GM12878 (cell line): Measurements from ENCODE around the gene NSFL1C. TPM values are rescaled to one million over a fixed set of nuclear protein-coding genes. Genes with fewer than 3 reads are reported as not detected.

ENCODE experiments used
- ATAC-seq: fragments of 200-7000 bp; cut with Tn5 transposase; 3 replicates; pipeline ENCODE4 v1.9.1; 2020; ENCODE audit warnings: mild to moderate bottlenecking, moderate library complexity
- BruUV-seq: library from RNA; stranded (reverse); fragments of 400-500 nt; replicated peaks from 2 replicates; lab custom pipeline; 2021; lab: Mats Ljungman, UMichigan
- CTCF ChIA-PET: fragments of 300-600 bp; sonication (Branson Sonifier 250); formaldehyde crosslinking; extraction: SDS; loops from one replicate; lab custom pipeline; 2021; ENCODE audit warnings: inconsistent platforms; lab: Yijun Ruan, JAX
- POLR2A ChIA-PET: fragments of 350-600 bp; formaldehyde crosslinking; extraction: SDS; loops from one replicate; lab custom pipeline; 2021; ENCODE audit warnings: inconsistent platforms; lab: Charles Lee
- RAD21 ChIA-PET: fragments of 300-600 bp; sonication (Branson Sonifier 250); formaldehyde crosslinking; loops from one replicate; lab custom pipeline; 2023; ENCODE audit warnings: antibody characterized with exemption; ENCODE audit not compliant: unreplicated experiment; lab: Charles Lee
- SMC1A ChIA-PET: fragments of 300-600 bp; sonication (Branson Sonifier 250); formaldehyde crosslinking; loops from one replicate; lab custom pipeline; 2023; ENCODE audit not compliant: unreplicated experiment, uncharacterized antibody; lab: Charles Lee
- DNase-seq: peaks from one replicate; pipeline ENCODE4 v3.0.0-alpha.2; 2011; ENCODE audit warnings: low read depth, low spot score
- FAIRE-seq: peaks from 3 replicates; lab custom pipeline; 2011; peaks lifted over from hg19 to GRCh38; lab: Jason Lieb, UNC
- H2AFZ ChIP-seq: 2 replicates; pipeline ENCODE4 v1.6.0; 2011; ENCODE audit warnings: low read depth, low read length, control low read depth; ENCODE audit not compliant: control insufficient read depth
- H3K27ac ChIP-seq: 2 replicates; pipeline ENCODE4 v1.5.1; 2011; ENCODE audit warnings: control low read depth; ENCODE audit not compliant: control insufficient read depth, insufficient read depth
- H3K27me3 ChIP-seq, 2 experiments: replicated peaks in 1 of 2; 2 replicates each; pipeline versions ENCODE4 v1.6.0 to v1.6.1; 2011; ENCODE audit warnings: low read length in 1 of 2; ENCODE audit not compliant: control insufficient read depth in 2 of 2, insufficient read depth in 2 of 2
- H3K36me3 ChIP-seq, 2 experiments: 2 replicates each; pipeline ENCODE4 v1.5.1; 2011; ENCODE audit warnings: low read length in 1 of 2; ENCODE audit not compliant: control insufficient read depth in 2 of 2, insufficient read depth in 2 of 2
- H3K4me1 ChIP-seq: 2 replicates; pipeline ENCODE4 v1.6.1; 2011; ENCODE audit warnings: mild to moderate bottlenecking, low read length, moderate library complexity, mixed read lengths; ENCODE audit not compliant: control insufficient read depth, insufficient read depth
- H3K4me2 ChIP-seq: 2 replicates; pipeline ENCODE4 v1.6.0; 2011; ENCODE audit warnings: control low read depth; ENCODE audit not compliant: control insufficient read depth, insufficient read depth
- H3K4me3 ChIP-seq: fragments of 200-600 bp; sonication (generic); 2 replicates; pipeline ENCODE4 v1.5.1; 2016
- H3K79me2 ChIP-seq: 2 replicates; pipeline ENCODE4 v1.6.0; 2011; ENCODE audit warnings: low read length; ENCODE audit not compliant: control insufficient read depth, insufficient read depth
- H3K9ac ChIP-seq: 2 replicates; pipeline ENCODE4 v1.8.0; 2011; ENCODE audit warnings: low read length, control low read depth, mixed read lengths; ENCODE audit not compliant: control insufficient read depth, insufficient read depth
- H3K9me3 ChIP-seq: replicated peaks from 3 replicates; pipeline ENCODE4 v1.5.1; 2011; ENCODE audit warnings: mild to moderate bottlenecking, low read length; ENCODE audit not compliant: control insufficient read depth, insufficient read depth
- H4K20me1 ChIP-seq: 2 replicates; pipeline ENCODE4 v1.6.0; 2011; ENCODE audit not compliant: control insufficient read depth, insufficient read depth
- ATF7 ChIP-seq: fragments of 450-650 bp; IDR thresholded peaks from 2 replicates; pipeline ENCODE4 v1.6.1; 2016; ENCODE audit warnings: low read depth, mild to moderate bottlenecking
- HCFC1 ChIP-seq: fragments of 150-350 bp; IDR thresholded peaks from 2 replicates; pipeline ENCODE4 v1.6.1; 2014; ENCODE audit warnings: low read length
- IKZF1 ChIP-seq: fragments of 450-650 bp; conservative IDR thresholded peaks from 2 replicates; pipeline ENCODE4 v1.6.1; 2017; ENCODE audit warnings: antibody characterized with exemption, mild to moderate bottlenecking
- KLF5 ChIP-seq: fragments of 450-650 bp; IDR thresholded peaks from 2 replicates; pipeline ENCODE4 v1.6.1; 2014; ENCODE audit warnings: mild to moderate bottlenecking; ENCODE audit not compliant: partially characterized antibody
- NR2C2 ChIP-seq: IDR thresholded peaks from 2 replicates; pipeline ENCODE4 v1.6.1; 2011; ENCODE audit warnings: borderline replicate concordance, low read depth; ENCODE audit not compliant: control insufficient read depth, insufficient read length
- SIX5 ChIP-seq: IDR thresholded peaks from 2 replicates; pipeline ENCODE4 v1.6.1; 2011; ENCODE audit warnings: mild to moderate bottlenecking, low read depth, low read length, moderate library complexity; ENCODE audit not compliant: severe bottlenecking
- SUZ12 ChIP-seq: fragments of 200-600 bp; sonication (generic); IDR thresholded peaks from one replicate; pipeline ENCODE4 v1.6.1; 2018; ENCODE audit warnings: antibody characterized with exemption, mild to moderate bottlenecking; ENCODE audit not compliant: unreplicated experiment
- TARDBP ChIP-seq: IDR thresholded peaks from 2 replicates; pipeline ENCODE4 v1.6.1; 2016; ENCODE audit warnings: borderline replicate concordance
- TCF3 ChIP-seq: IDR thresholded peaks from 2 replicates; pipeline ENCODE4 v1.6.1; 2012; ENCODE audit warnings: low read depth, mild to moderate bottlenecking, low read length, borderline replicate concordance; ENCODE audit not compliant: insufficient read depth
- ZNF622 ChIP-seq: fragments of 450-650 bp; IDR thresholded peaks from 2 replicates; pipeline ENCODE4 v1.6.1; 2017; ENCODE audit warnings: mild to moderate bottlenecking, inconsistent platforms
- WGBS: methylation state at CpG from one replicate; pipeline ENCODE4 v1.1.6; 2016; ENCODE audit warnings: low lambda C conversion rate; ENCODE audit not compliant: insufficient replicate concordance, insufficient coverage; ENCODE audit errors: missing lambda C conversion rate; 5-methylcytosine and 5-hydroxymethylcytosine counted together
- in situ Hi-C: fragments of 300-500 bp; cut with MboI; formaldehyde crosslinking; loops from 9 replicates; pipeline ENCODE4 v1.14.3; 2018; ENCODE audit warnings: mixed read lengths
- intact Hi-C: fragments of 100-400 bp; cut with micrococcal nuclease; formaldehyde crosslinking; loops from one replicate; pipeline ENCODE4 v1.14.2; 2022; ENCODE audit not compliant: unreplicated experiment
- polyA plus RNA-seq, 11 experiments: library from polyadenylated mRNA; depleted of rRNA in 4 of 11; unstranded in 6 of 11; stranded (reverse) in 5 of 11; fragments of >200 nt; fragmentation: Nextera tagmentation in 4 of 11; fragmentation: Illumina TruSeq in 1 of 11; extraction: Ambion mirVana in 4 of 11; extraction: Trizol in 1 of 11; gene quantifications; 1 replicate in 1 of 11; 2 replicates in 10 of 11; pipeline versions ENCODE4 v1.2.1 to v1.2.3, GENCODE V29; 2011 to 2016; ENCODE audit warnings: inconsistent platforms in 2 of 11, missing spikeins in 2 of 11, low read depth in 1 of 11
- total RNA-seq, 4 experiments: library from RNA; depleted of rRNA in 3 of 4; stranded (reverse); fragments of >200 nt in 3 of 4; fragmentation: Illumina TruSeq in 1 of 4; extraction: Trizol in 1 of 4; gene quantifications; 2 replicates each; pipeline versions ENCODE4 v1.2.1 to v1.2.3, GENCODE V29; 2013 to 2021
- TF ChIP-seq, protein P1 (sequence below): fragments of 450-650 bp; IDR thresholded peaks from 2 replicates; pipeline ENCODE4 v1.6.1; 2017; ENCODE audit warnings: borderline replicate concordance
- TF ChIP-seq, protein P2 (sequence below): fragments of 450-650 bp; formaldehyde crosslinking; IDR thresholded peaks from 2 replicates; pipeline ENCODE4 v1.4.0; 2020; ENCODE audit warnings: mild to moderate bottlenecking, moderate library complexity

NSFL1C gene
- total and polyA plus RNA-seq, 10 of the 15 experiments (the other 5 are each of a cell fraction or from before 2014, with no cell fraction given): 21.5 to 100 (median 38.1) TPM

- H3K27me3 ChIP-seq: peaks cover 0 to 2% of the 10 kb centered on the region in 2 experiments; a peak in 1 of 4 replicates
- POLR2A ChIA-PET: no interaction called here
- RAD21 ChIA-PET: no interaction called here
- ATAC-seq (no peak), DNase-seq (no peak)
- H2AFZ ChIP-seq: no peak overlapping the region
- WGBS: 40% methylated on average over 2 of the region's 2 CpGs
- in situ Hi-C loops: no loop called here
- H3K9me3 ChIP-seq: no peaks in the 10 kb centered on the region; the same call in 2 of the 3 replicates
- no peak overlapping the region for H3K4me3 ChIP-seq
- CTCF ChIA-PET: interaction anchor here (1.1 to 4.2 kb wide), 2 partner anchors 14 to 251 kb away, joined by 3 to 28 read pairs; no protein-coding TSS in a partner anchor
- no TSS peak for BruUV-seq
- no peaks in the 10 kb centered on the region; the same call in 1 of the 2 replicates for H3K4me1 ChIP-seq
- no peak overlapping the region for H3K9ac ChIP-seq
- H4K20me1 ChIP-seq: no peaks in the 10 kb centered on the region
- SMC1A ChIA-PET: interaction anchor here (2.0 kb wide), 1 partner anchor 15 kb away, joined by 5 read pairs; no protein-coding TSS in a partner anchor
- TF ChIP-seq NR2C2 (no peak), KLF5 (no peak), HCFC1 (no peak), TCF3 (no peak), ZNF622 (no peak), SUZ12 (no peak), SIX5 (no peak), IKZF1 (no peak), TARDBP (no peak), ATF7 (no peak)
- TF ChIP-seq, protein P1, sequence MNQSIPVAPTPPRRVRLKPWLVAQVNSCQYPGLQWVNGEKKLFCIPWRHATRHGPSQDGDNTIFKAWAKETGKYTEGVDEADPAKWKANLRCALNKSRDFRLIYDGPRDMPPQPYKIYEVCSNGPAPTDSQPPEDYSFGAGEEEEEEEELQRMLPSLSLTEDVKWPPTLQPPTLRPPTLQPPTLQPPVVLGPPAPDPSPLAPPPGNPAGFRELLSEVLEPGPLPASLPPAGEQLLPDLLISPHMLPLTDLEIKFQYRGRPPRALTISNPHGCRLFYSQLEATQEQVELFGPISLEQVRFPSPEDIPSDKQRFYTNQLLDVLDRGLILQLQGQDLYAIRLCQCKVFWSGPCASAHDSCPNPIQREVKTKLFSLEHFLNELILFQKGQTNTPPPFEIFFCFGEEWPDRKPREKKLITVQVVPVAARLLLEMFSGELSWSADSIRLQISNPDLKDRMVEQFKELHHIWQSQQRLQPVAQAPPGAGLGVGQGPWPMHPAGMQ: no peak
- TF ChIP-seq, protein P2, sequence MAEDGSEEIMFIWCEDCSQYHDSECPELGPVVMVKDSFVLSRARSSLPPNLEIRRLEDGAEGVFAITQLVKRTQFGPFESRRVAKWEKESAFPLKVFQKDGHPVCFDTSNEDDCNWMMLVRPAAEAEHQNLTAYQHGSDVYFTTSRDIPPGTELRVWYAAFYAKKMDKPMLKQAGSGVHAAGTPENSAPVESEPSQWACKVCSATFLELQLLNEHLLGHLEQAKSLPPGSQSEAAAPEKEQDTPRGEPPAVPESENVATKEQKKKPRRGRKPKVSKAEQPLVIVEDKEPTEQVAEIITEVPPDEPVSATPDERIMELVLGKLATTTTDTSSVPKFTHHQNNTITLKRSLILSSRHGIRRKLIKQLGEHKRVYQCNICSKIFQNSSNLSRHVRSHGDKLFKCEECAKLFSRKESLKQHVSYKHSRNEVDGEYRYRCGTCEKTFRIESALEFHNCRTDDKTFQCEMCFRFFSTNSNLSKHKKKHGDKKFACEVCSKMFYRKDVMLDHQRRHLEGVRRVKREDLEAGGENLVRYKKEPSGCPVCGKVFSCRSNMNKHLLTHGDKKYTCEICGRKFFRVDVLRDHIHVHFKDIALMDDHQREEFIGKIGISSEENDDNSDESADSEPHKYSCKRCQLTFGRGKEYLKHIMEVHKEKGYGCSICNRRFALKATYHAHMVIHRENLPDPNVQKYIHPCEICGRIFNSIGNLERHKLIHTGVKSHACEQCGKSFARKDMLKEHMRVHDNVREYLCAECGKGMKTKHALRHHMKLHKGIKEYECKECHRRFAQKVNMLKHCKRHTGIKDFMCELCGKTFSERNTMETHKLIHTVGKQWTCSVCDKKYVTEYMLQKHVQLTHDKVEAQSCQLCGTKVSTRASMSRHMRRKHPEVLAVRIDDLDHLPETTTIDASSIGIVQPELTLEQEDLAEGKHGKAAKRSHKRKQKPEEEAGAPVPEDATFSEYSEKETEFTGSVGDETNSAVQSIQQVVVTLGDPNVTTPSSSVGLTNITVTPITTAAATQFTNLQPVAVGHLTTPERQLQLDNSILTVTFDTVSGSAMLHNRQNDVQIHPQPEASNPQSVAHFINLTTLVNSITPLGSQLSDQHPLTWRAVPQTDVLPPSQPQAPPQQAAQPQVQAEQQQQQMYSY (CRISPR knock-in tag): no peak
- TF ChIP-seq, all 136 proteins: peak for 0
- H3K4me2 ChIP-seq: no peak overlapping the region
- no peak for FAIRE-seq
- intact Hi-C loops: no loop called here
- H3K36me3 ChIP-seq: no peaks in the 10 kb centered on the region
- no peak overlapping the region for H3K27ac ChIP-seq
- no peaks in the 10 kb centered on the region for H3K79me2 ChIP-seq
Measured at GRCh38 chr20:1489325-1489724, 22.7 kb upstream of the NSFL1C start.
